ENCODE measurements around the gene TRPV5.

Gene TRPV5

GRCh38 chr7:142940966-142941535, 7.5 kb upstream of the TRPV5 start:
- no peak for DNase-seq (ENCODE audit: low read depth in 2 of 2)

- DNase-seq (ENCODE audit: low read depth in 2 of 2), result no peak
Measured at GRCh38 chr7:142939226-142939910, 5.8 kb upstream of the TRPV5 start, which contains the start of gene LLCFC1. Gene LLCFC1, plus strand, starts transcription at chr7:142939484. Its CDS starts 138 bp downstream, at chr7:142939622.

- DNase-seq (ENCODE audit: low read depth in 2 of 2), result no peak
Measured at GRCh38 chr7:142938611-142939010, 5.1 kb upstream of the TRPV5 start.

- no peak for DNase-seq (ENCODE audit: low read depth in 2 of 2)
Measured at GRCh38 chr7:142935941-142936565, 2.5 kb upstream of the TRPV5 start.

GRCh38 chr7:142934056-142934455, 510 bp upstream of the TRPV5 start:
- DNase-seq (ENCODE audit: low read depth in 2 of 2), result no peak

- DNase-seq (ENCODE audit: low read depth in 2 of 2), result no peak
Measured at GRCh38 chr7:142933092-142933475, 462 bp downstream of the TRPV5 start.

- no peak for DNase-seq (ENCODE audit: low read depth in 2 of 2)
Measured at GRCh38 chr7:142932386-142933091, 1.0 kb downstream of the TRPV5 start.

- no peak for DNase-seq (ENCODE audit: low read depth in 2 of 2)
Measured at GRCh38 chr7:142930126-142930730, 3.3 kb downstream of the TRPV5 start.

GRCh38 chr7:142927949-142928348, 5.6 kb downstream of the TRPV5 start:
- no peak for DNase-seq (ENCODE audit: low read depth in 2 of 2)

GRCh38 chr7:142927085-142927745, 6.3 kb downstream of the TRPV5 start:
- no peak for DNase-seq (ENCODE audit: low read depth in 2 of 2)

- DNase-seq (ENCODE audit: low read depth in 2 of 2), result no peak
Measured at GRCh38 chr7:142925413-142925812, 8.1 kb downstream of the TRPV5 start.

GRCh38 chr7:142923391-142923790, 10.2 kb downstream of the TRPV5 start:
- DNase-seq (ENCODE audit: low read depth in 2 of 2), result no peak

GRCh38 chr7:142919656-142920055, 13.9 kb downstream of the TRPV5 start:
- DNase-seq (ENCODE audit: low read depth in 2 of 2), result no peak

GRCh38 chr7:142918901-142919300, 14.6 kb downstream of the TRPV5 start:
- no peak for DNase-seq (ENCODE audit: low read depth in 2 of 2)

GRCh38 chr7:142917447-142917846, 16.1 kb downstream of the TRPV5 start:
- no peak for DNase-seq (ENCODE audit: low read depth in 2 of 2)

GRCh38 chr7:142916508-142916907, 17.0 kb downstream of the TRPV5 start:
- no peak for DNase-seq (ENCODE audit: low read depth in 2 of 2)

- no peak for DNase-seq (ENCODE audit: low read depth in 2 of 2)
Measured at GRCh38 chr7:142915315-142915714, 18.2 kb downstream of the TRPV5 start.

GRCh38 chr7:142914121-142914520, 19.4 kb downstream of the TRPV5 start:
- no peak for DNase-seq (ENCODE audit: low read depth in 2 of 2)

GRCh38 chr7:142913566-142913965, 20.0 kb downstream of the TRPV5 start:
- no peak for DNase-seq (ENCODE audit: low read depth in 2 of 2)

- DNase-seq (ENCODE audit: low read depth in 2 of 2), result no peak
Measured at GRCh38 chr7:142913051-142913450, 20.5 kb downstream of the TRPV5 start.

GRCh38 chr7:142910481-142910880, 23.1 kb downstream of the TRPV5 start:
- no peak for DNase-seq (ENCODE audit: low read depth in 2 of 2)

- no peak for DNase-seq (ENCODE audit: low read depth in 2 of 2)
Measured at GRCh38 chr7:142910031-142910433, 23.5 kb downstream of the TRPV5 start.

All from stimulated activated CD4-positive, alpha-beta T cell treated with anti-CD3 and anti-CD28 coated beads, Interleukin-12 subunit alpha, Interleukin-12 subunit beta, amount 100 ng/mL, for 24 hours (primary cell).